H9 (cell line): ENCODE data around the gene HNF1B. TPM values are rescaled to one million over a fixed set of nuclear protein-coding genes. Genes with fewer than 3 reads are reported as not detected.

Source experiments
- DNase-seq: peaks from one replicate; pipeline ENCODE4 v3.0.0-alpha.2; 2017
- H2AFZ ChIP-seq: one replicate; pipeline ENCODE4 v1.6.1; 2013; ENCODE audit warnings: mild to moderate bottlenecking, low read length, control low read depth, moderate library complexity
- H2AK5ac ChIP-seq: 2 replicates; pipeline ENCODE4 v1.6.1; 2013; ENCODE audit warnings: low read length, control low read depth, mixed read lengths; ENCODE audit not compliant: insufficient read length
- H2BK120ac ChIP-seq: one replicate; pipeline ENCODE4 v1.6.1; 2013; ENCODE audit warnings: low read depth, mild to moderate bottlenecking, low read length, control low read depth, inconsistent platforms; ENCODE audit not compliant: poor library complexity, severe bottlenecking
- H2BK12ac ChIP-seq: 2 replicates; pipeline ENCODE4 v1.6.1; 2013; ENCODE audit warnings: low read length, control low read depth, mixed read lengths, low read depth; ENCODE audit not compliant: insufficient read length
- H2BK15ac ChIP-seq: 2 replicates; pipeline ENCODE4 v1.6.1; 2013; ENCODE audit warnings: low read depth, low read length, control low read depth
- H2BK20ac ChIP-seq: one replicate; pipeline ENCODE4 v1.6.1; 2013; ENCODE audit warnings: low read depth, mild to moderate bottlenecking, low read length, control low read depth, inconsistent platforms; ENCODE audit not compliant: poor library complexity, severe bottlenecking
- H2BK5ac ChIP-seq: 2 replicates; pipeline ENCODE4 v1.6.1; 2013; ENCODE audit warnings: low read length, control low read depth, mixed read lengths; ENCODE audit not compliant: insufficient read length
- H3K14ac ChIP-seq: 2 replicates; pipeline ENCODE4 v1.6.1; 2013; ENCODE audit warnings: low read length, control low read depth; ENCODE audit not compliant: insufficient read depth
- H3K18ac ChIP-seq: 2 replicates; pipeline ENCODE4 v1.6.1; 2013; ENCODE audit warnings: low read depth, mild to moderate bottlenecking, mixed read lengths, low read length, control low read depth; ENCODE audit not compliant: insufficient read length
- H3K23ac ChIP-seq: 2 replicates; pipeline ENCODE4 v1.6.1; 2013; ENCODE audit warnings: low read length, control low read depth, mixed read lengths, low read depth; ENCODE audit not compliant: insufficient read length
- H3K23me2 ChIP-seq: 2 replicates; pipeline ENCODE4 v1.6.1; 2013; ENCODE audit warnings: low read depth, mild to moderate bottlenecking, mixed read lengths, low read length, control low read depth; ENCODE audit not compliant: insufficient read length, poor library complexity, severe bottlenecking
- H3K27ac ChIP-seq: 2 replicates; pipeline ENCODE4 v1.5.1; 2013; ENCODE audit warnings: low read length, control low read depth, mixed read lengths, low read depth; ENCODE audit not compliant: insufficient read length
- H3K27me3 ChIP-seq: 2 replicates; pipeline ENCODE4 v1.6.1; 2013; ENCODE audit warnings: low read length, control low read depth, inconsistent platforms; ENCODE audit not compliant: insufficient read depth
- H3K4ac ChIP-seq: 2 replicates; pipeline ENCODE4 v1.6.1; 2013; ENCODE audit warnings: low read depth, mild to moderate bottlenecking, control low read depth, inconsistent platforms, low read length, moderate library complexity
- H3K4me1 ChIP-seq: 2 replicates; pipeline ENCODE4 v1.6.1; 2013; ENCODE audit warnings: low read length, control low read depth, inconsistent platforms; ENCODE audit not compliant: insufficient read depth
- H3K4me2 ChIP-seq: 2 replicates; pipeline ENCODE4 v1.6.1; 2013; ENCODE audit warnings: low read length, control low read depth, mixed read lengths; ENCODE audit not compliant: insufficient read length, insufficient read depth
- H3K56ac ChIP-seq: 2 replicates; pipeline ENCODE4 v1.6.1; 2013; ENCODE audit warnings: low read depth, mild to moderate bottlenecking, mixed read lengths, low read length, control low read depth; ENCODE audit not compliant: insufficient read length
- H3K79me1 ChIP-seq: 2 replicates; pipeline ENCODE4 v1.6.1; 2013; ENCODE audit warnings: low read depth, mild to moderate bottlenecking, moderate library complexity, low read length, control low read depth, inconsistent platforms; ENCODE audit not compliant: insufficient read depth, poor library complexity, severe bottlenecking
- H3K79me2 ChIP-seq: 2 replicates; pipeline ENCODE4 v1.6.1; 2013; ENCODE audit warnings: low read length, control low read depth, inconsistent platforms; ENCODE audit not compliant: insufficient read depth
- H3K9ac ChIP-seq: 2 replicates; pipeline ENCODE4 v1.6.1; 2013; ENCODE audit warnings: low read length, control low read depth, mixed read lengths; ENCODE audit not compliant: insufficient read length; ENCODE audit errors: extremely low read depth
- H3K9me3 ChIP-seq: one replicate; pipeline ENCODE4 v1.6.1; 2013; ENCODE audit warnings: low read depth, low read length, inconsistent platforms; ENCODE audit not compliant: control insufficient read depth
- H3T11ph ChIP-seq: one replicate; pipeline ENCODE4 v1.6.1; 2013; ENCODE audit warnings: mild to moderate bottlenecking, low read length, control low read depth, inconsistent platforms
- H4K20me1 ChIP-seq: one replicate; pipeline ENCODE4 v1.6.1; 2013; ENCODE audit not compliant: control insufficient read depth, insufficient read length, insufficient read depth
- H4K5ac ChIP-seq: 2 replicates; pipeline ENCODE4 v1.6.1; 2013; ENCODE audit warnings: low read depth, mild to moderate bottlenecking, mixed read lengths, low read length, control low read depth; ENCODE audit not compliant: insufficient read length
- H4K8ac ChIP-seq: replicated peaks from 2 replicates; pipeline ENCODE4 v1.6.1; 2013; ENCODE audit warnings: low read length, control low read depth, mixed read lengths, low read depth; ENCODE audit not compliant: insufficient read length
- H4K91ac ChIP-seq: 2 replicates; pipeline ENCODE4 v1.6.1; 2013; ENCODE audit warnings: low read depth, mild to moderate bottlenecking, moderate library complexity, mixed read lengths, low read length, control low read depth; ENCODE audit not compliant: insufficient read length
- H3K27ac Mint-ChIP-seq, 3 experiments: 2 replicates in 2 of 3; 3 replicates in 1 of 3; pipeline ENCODE4 v1.8.0; 2020 to 2021; ENCODE audit warnings: mixed read lengths in 3 of 3, mild to moderate bottlenecking in 1 of 3, moderate library complexity in 1 of 3
- H3K27me3 Mint-ChIP-seq: 2 replicates; pipeline ENCODE4 v1.8.0; 2021; ENCODE audit warnings: low read depth, mild to moderate bottlenecking, moderate library complexity, mixed read lengths
- H3K36me3 Mint-ChIP-seq, 3 experiments: 2 replicates in 2 of 3; 3 replicates in 1 of 3; pipeline ENCODE4 v1.8.0; 2020 to 2021; ENCODE audit warnings: low read depth in 3 of 3, mixed read lengths in 3 of 3; ENCODE audit not compliant: insufficient read depth in 1 of 3
- H3K4me1 Mint-ChIP-seq, 2 experiments: 2 replicates each; pipeline ENCODE4 v1.8.0; 2020; ENCODE audit warnings: mixed read lengths in 2 of 2
- H3K4me3 Mint-ChIP-seq, 2 experiments: 2 replicates in 1 of 2; 3 replicates in 1 of 2; pipeline ENCODE4 v1.8.0; 2020 to 2021; ENCODE audit warnings: mild to moderate bottlenecking in 2 of 2, mixed read lengths in 2 of 2, moderate library complexity in 1 of 2
- H3K9me3 Mint-ChIP-seq, 2 experiments: 2 replicates in 1 of 2; 3 replicates in 1 of 2; pipeline ENCODE4 v1.8.0; 2020; ENCODE audit warnings: mild to moderate bottlenecking in 2 of 2, mixed read lengths in 2 of 2, moderate library complexity in 1 of 2
- CTCF ChIP-seq: fragments of 200-600 bp; sonication (generic); conservative IDR thresholded peaks from 3 replicates; pipeline ENCODE4 v1.8.0; 2021; ENCODE audit warnings: antibody characterized with exemption, mild to moderate bottlenecking
- WGBS: extraction: QIAGEN DNeasy Blood & Tissue Kit; methylation state at CpG from one replicate; pipeline ENCODE4 v1.1.7; 2013; ENCODE audit warnings: missing lambda C conversion rate, low lambda C conversion rate, mixed read lengths; ENCODE audit not compliant: insufficient read length; ENCODE audit errors: extremely low coverage; 5-methylcytosine and 5-hydroxymethylcytosine counted together
- total RNA-seq: library from RNA; stranded (reverse); gene quantifications from 2 replicates; pipeline ENCODE4 v1.2.1, GENCODE V29; 2021

HNF1B gene
- total RNA-seq, 1 experiment from 2014 or later: not detected

GRCh38 chr17:37726248-37726647 is 18.6 kb downstream of the HNF1B start:
- Histone ChIP-seq H3K23me2 (no peaks in the 10 kb centered on the region), H2BK5ac (no peak overlapping the region), H3K79me2 (no peaks in the 10 kb centered on the region), H2AFZ (no peak overlapping the region), H3K4me2 (no peak overlapping the region), H3K9me3 (no peaks in the 10 kb centered on the region), H2BK120ac (no peak overlapping the region), H3K14ac (no peak overlapping the region), H3K56ac (no peak overlapping the region), H3K4ac (no peak overlapping the region), H3K79me1 (no peaks in the 10 kb centered on the region), H3K27me3 (no peaks in the 10 kb centered on the region; the same call in 1 of the 2 replicates), H4K91ac (no peak overlapping the region), H4K8ac (no peak overlapping the region), H4K5ac (no peak overlapping the region), H3K23ac (no peak overlapping the region), H4K20me1 (no peaks in the 10 kb centered on the region), H2BK20ac (no peak overlapping the region), H2BK15ac (no peak overlapping the region), H3K9ac (no peak overlapping the region), H3K27ac (no peak overlapping the region), H2BK12ac (no peak overlapping the region), H2AK5ac (no peak overlapping the region), H3K18ac (no peak overlapping the region), H3T11ph (no peak overlapping the region), H3K4me1 (no peaks in the 10 kb centered on the region)
- peaks cover 31% of the 10 kb centered on the region for H3K27me3 Mint-ChIP-seq
- peaks cover 6 to 40% of the 10 kb centered on the region in 2 experiments for H3K4me1 Mint-ChIP-seq
- H3K4me3 Mint-ChIP-seq: no peak overlapping the region
- no peak for DNase-seq
- no peaks in the 10 kb centered on the region for H3K9me3 Mint-ChIP-seq
- WGBS: no CpG with 5 or more reads among the region's 3 CpGs
- H3K36me3 Mint-ChIP-seq: no peaks in the 10 kb centered on the region
- TF ChIP-seq CTCF: no peak
- no peak overlapping the region for H3K27ac Mint-ChIP-seq
